MG63 (cell line): Measurements from ENCODE around the gene SPRR5. TPM values are rescaled to one million over a fixed set of nuclear protein-coding genes. Genes with fewer than 3 reads are reported as not detected.

ENCODE experiments used
- DNase-seq: peaks from one replicate; pipeline ENCODE4 v3.0.0-alpha.2; 2020
- H3K27me3 ChIP-seq: fragments of 250-450 bp; sonication (Bioruptor Pico); 2 replicates; pipeline ENCODE4 v1.5.1; 2020; ENCODE audit warnings: mild to moderate bottlenecking, moderate library complexity
- H3K36me3 ChIP-seq: fragments of 250-450 bp; sonication (Bioruptor Pico); 2 replicates; pipeline ENCODE4 v1.5.1; 2020; ENCODE audit warnings: mild to moderate bottlenecking, moderate library complexity
- H3K4me3 ChIP-seq: fragments of 250-450 bp; sonication (Bioruptor Pico); 2 replicates; pipeline ENCODE4 v1.5.1; 2020; ENCODE audit warnings: mild to moderate bottlenecking, moderate library complexity
- H3K9me3 ChIP-seq: fragments of 250-450 bp; sonication (Bioruptor Pico); 2 replicates; pipeline ENCODE4 v1.5.1; 2020; ENCODE audit warnings: mild to moderate bottlenecking, moderate library complexity
- total RNA-seq: library from RNA; depleted of rRNA; stranded (reverse); fragments of >200 nt; shearing (Covaris generic); gene quantifications from 2 replicates; pipeline ENCODE4 v1.2.3, GENCODE V29; 2014; ENCODE audit warnings: low replicate concordance

SPRR5 gene
- total RNA-seq, 1 experiment from 2014 or later, result not detected

DNA sequence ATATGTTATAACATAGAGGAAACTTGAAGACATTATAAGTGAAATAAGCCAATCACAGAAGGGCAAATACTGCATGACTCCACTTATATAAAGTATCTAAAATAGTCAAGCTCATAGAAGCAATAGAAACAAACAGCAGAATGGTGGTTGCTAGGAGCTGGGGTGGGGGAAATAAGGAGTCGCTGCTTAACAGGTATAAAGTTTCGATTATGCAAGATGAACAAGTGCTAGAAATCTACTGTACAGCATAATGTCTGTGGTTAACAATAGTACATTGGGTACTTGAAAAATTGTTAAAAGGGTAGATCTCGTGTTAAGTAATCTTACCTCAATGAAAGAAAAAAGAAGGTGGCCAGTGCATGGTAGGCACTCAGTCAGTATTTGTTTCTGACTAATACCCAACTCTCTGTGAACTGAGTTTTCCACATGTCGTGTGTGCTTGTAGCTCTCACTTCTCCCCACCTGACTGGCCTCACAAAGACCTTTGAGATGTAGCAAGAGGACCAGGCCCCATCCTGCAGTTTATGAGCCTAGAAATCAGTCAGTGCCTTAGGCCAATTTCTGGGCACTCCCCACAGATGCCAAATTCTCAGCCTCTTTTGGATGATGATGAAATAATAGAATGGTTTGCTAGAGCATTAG lies 14.7 kb upstream of the SPRR5 start:
- Histone ChIP-seq H3K36me3 (no peaks in the 10 kb centered on the region), H3K27me3 (peaks cover 4% of the 10 kb centered on the region; the same call in 1 of the 2 replicates), H3K9me3 (no peaks in the 10 kb centered on the region), H3K4me3 (no peak overlapping the region)
- DNase-seq, result no peak

DNA sequence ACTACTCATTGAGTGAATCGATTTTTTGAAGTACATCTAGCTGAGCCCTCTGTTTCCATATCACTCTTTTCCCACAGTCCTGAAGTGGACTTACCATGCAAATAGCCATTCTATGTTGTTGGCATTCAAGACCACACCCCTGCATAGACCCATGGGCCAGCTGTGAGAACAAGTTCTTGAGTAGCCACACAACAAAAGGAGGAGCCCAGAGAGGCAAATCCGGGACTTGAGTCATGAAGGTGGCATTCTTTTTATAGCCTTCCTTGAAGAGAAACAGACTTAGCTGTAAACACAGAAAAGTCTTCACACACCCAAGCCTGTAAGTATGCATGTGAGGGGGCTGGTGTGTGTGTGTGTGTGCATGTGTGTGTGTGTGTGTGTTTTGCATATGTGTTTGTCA lies 13.8 kb upstream of the SPRR5 start:
- Histone ChIP-seq H3K4me3 (no peak overlapping the region), H3K27me3 (peaks cover 4% of the 10 kb centered on the region; the same call in 1 of the 2 replicates), H3K36me3 (no peaks in the 10 kb centered on the region), H3K9me3 (no peaks in the 10 kb centered on the region)
- no peak for DNase-seq

GRCh38 chr1:152940614-152941013 lies 6.4 kb upstream of the SPRR5 start:
- H3K9me3 ChIP-seq, result no peaks in the 10 kb centered on the region
- no peaks in the 10 kb centered on the region; the same call in 1 of the 2 replicates for H3K27me3 ChIP-seq
- no peak overlapping the region for H3K4me3 ChIP-seq
- no peak for DNase-seq
- H3K36me3 ChIP-seq, result no peaks in the 10 kb centered on the region

- H3K4me3 ChIP-seq, result no peak overlapping the region
- no peaks in the 10 kb centered on the region for H3K36me3 ChIP-seq
- DNase-seq, result no peak
- H3K27me3 ChIP-seq, result no peaks in the 10 kb centered on the region; the same call in 1 of the 2 replicates
- H3K9me3 ChIP-seq, result no peaks in the 10 kb centered on the region
These were observed 5.8 kb upstream of the SPRR5 start for GRCh38 chr1:152941037-152941711.

GRCh38 chr1:152942161-152942560 lies 4.8 kb upstream of the SPRR5 start:
- Histone ChIP-seq H3K9me3 (no peaks in the 10 kb centered on the region), H3K36me3 (no peaks in the 10 kb centered on the region), H3K27me3 (no peaks in the 10 kb centered on the region; the same call in 1 of the 2 replicates), H3K4me3 (no peak overlapping the region)
- no peak for DNase-seq

DNA sequence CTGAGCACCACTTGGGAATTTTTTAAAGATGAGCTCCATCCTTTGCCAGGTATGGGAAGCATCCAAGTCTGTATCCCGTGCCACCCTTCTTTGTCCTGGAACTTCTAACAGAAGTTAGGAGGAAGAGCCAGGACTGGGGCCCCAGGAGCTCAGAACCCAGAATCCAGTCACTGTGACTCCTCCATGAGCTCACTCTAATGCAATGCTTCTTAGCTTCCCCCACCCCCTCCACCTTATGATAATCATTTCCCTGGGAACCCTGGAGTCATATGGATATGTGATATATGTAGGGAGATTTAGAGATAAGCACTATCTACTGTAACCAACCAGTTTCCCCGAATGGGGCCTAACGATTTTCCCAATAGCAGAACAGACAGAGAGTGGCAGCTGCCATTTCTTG lies 758 bp upstream of the SPRR5 start:
- DNase-seq, result no peak
- Histone ChIP-seq H3K27me3 (peaks cover 4% of the 10 kb centered on the region), H3K9me3 (no peaks in the 10 kb centered on the region), H3K4me3 (no peak overlapping the region), H3K36me3 (no peaks in the 10 kb centered on the region)

- Histone ChIP-seq H3K4me3 (no peak overlapping the region), H3K36me3 (no peaks in the 10 kb centered on the region), H3K27me3 (peaks cover 11% of the 10 kb centered on the region), H3K9me3 (no peaks in the 10 kb centered on the region)
- no peak for DNase-seq
These were observed 4.7 kb downstream of the SPRR5 start for GRCh38 chr1:152951711-152952110.

DNA sequence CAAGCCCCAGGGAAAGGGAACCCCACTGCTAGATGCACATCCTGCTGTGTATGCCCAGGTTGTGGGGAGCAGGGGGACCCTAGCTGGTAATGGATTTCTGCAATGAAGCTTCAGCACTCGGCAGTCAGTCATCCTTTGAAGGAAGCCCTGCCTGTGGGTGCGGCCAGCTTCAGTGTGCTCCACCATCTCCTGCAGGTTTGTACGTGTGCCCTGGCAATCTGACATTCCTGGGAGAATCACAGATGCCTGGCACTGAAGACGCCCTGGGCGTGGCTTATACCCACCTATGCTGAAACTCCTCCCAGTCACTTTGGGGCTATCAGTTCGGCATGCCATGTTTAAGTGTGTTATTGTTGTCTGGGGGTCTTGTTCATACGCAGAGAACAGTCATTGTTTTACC lies 6.8 kb downstream of the SPRR5 start:
- no peak for DNase-seq
- H3K27me3 ChIP-seq, result peaks cover 11% of the 10 kb centered on the region
- no peak overlapping the region for H3K4me3 ChIP-seq

DNA sequence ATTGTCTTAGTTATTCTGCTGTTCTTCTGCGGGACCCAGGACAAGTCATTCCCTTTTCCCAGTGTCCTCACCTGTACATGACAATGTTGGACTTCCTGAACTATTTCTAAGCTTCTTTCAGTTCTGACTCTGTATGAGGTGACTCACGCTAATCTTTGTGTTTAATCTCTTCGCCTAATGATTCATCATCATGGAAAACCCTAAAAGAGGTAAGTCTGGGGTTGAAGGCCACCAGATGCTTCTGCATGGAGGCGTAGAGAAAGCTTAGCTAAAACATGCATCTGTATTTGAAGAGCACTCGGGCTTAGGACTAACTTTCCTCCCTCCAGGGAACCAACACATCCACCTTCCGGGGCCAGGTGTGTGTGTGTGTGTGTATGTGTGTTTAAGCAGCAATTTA lies 7.4 kb downstream of the SPRR5 start:
- Histone ChIP-seq H3K27me3 (peaks cover 11% of the 10 kb centered on the region), H3K9me3 (no peaks in the 10 kb centered on the region), H3K36me3 (no peaks in the 10 kb centered on the region), H3K4me3 (no peak overlapping the region)
- DNase-seq, result no peak

More for the DNA sequence above, 6.8 kb downstream of the SPRR5 start:
- H3K9me3 ChIP-seq, result no peaks in the 10 kb centered on the region
- no peaks in the 10 kb centered on the region for H3K36me3 ChIP-seq

DNA sequence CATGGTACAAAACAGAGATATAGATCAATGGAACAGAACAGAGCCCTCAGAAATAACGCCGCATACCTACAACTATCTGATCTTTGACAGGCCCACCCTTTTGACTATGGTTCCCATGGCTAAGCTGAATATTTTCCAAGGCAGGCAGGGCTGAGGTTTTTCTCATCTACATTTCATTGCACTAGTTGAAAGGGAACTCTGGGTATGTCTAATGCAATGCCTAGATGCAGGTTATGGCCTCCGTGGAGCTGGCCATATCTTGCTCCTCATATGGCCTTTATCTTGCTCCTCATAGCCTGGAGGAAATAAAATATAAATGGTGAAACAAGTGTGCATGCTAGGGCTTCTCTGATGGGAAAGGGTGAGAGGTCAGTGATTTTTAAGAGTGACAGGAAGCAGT lies 10.6 kb downstream of the SPRR5 start:
- Histone ChIP-seq H3K9me3 (no peaks in the 10 kb centered on the region), H3K27me3 (peaks cover 2% of the 10 kb centered on the region; the same call in 1 of the 2 replicates), H3K36me3 (no peaks in the 10 kb centered on the region), H3K4me3 (no peak overlapping the region)
- no peak for DNase-seq

DNA sequence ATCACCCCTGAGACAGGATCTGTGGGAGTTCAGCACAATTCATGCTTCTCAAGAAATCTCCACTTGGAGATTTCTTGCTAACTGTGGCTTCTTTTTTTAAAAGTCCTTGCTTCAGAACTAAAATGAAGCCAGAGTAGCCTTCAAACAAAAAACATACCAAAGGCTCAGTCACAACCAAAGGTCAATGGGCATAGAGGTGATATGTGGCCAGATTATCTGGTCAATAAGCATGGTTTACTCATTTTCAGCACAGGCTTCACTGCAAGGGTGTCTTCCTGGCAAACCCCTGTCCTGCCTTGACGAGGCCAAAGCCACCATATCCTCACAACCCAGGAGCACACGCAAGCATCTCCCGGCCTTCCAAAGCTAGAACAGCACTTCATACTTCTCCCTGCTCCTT lies 12.3 kb downstream of the SPRR5 start:
- Histone ChIP-seq H3K27me3 (no peaks in the 10 kb centered on the region), H3K4me3 (no peak overlapping the region), H3K9me3 (no peaks in the 10 kb centered on the region), H3K36me3 (no peaks in the 10 kb centered on the region)
- no peak for DNase-seq

GRCh38 chr1:152959801-152960451 lies 12.9 kb downstream of the SPRR5 start:
- Histone ChIP-seq H3K27me3 (no peaks in the 10 kb centered on the region), H3K9me3 (no peaks in the 10 kb centered on the region), H3K36me3 (no peaks in the 10 kb centered on the region), H3K4me3 (no peak overlapping the region)
- DNase-seq, result no peak

GRCh38 chr1:152960452-152961044 lies 13.5 kb downstream of the SPRR5 start:
- DNase-seq, result no peak
- Histone ChIP-seq H3K27me3 (no peaks in the 10 kb centered on the region), H3K36me3 (no peaks in the 10 kb centered on the region), H3K9me3 (no peaks in the 10 kb centered on the region), H3K4me3 (no peak overlapping the region)

DNA sequence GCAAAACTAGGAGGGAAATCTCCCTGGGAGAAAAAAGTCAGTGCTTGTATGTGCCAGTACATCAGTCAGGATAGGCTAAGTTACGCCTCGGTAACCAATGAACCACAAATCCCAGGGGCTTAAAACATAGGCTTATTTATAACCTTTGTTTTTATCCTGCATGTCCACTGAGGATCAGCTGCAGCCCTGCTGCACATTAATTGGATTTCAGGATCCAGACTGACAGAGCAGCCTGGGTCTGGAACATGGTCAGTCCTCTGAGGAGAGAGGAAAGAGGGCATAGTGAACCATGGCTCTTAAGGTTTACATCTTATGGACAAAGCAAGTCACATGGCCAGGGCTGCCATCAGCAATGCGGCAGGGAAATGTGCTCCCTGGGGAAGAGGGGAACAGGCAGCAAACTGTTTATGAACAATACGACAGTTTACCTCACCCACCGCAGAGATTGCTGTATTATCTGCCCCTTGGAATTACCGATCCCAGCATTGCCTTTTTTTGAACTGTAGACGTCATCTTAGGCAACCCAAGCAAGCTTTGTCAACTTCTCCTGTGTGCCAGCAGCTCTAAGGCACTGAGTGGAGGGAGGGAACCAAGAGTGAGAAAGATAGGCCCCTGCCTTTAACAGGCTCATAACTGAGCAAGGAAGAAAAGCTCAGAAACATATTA lies 14.4 kb downstream of the SPRR5 start:
- H3K27me3 ChIP-seq, result no peaks in the 10 kb centered on the region
- no peaks in the 10 kb centered on the region for H3K36me3 ChIP-seq
- no peak for DNase-seq
- H3K9me3 ChIP-seq, result no peaks in the 10 kb centered on the region
- H3K4me3 ChIP-seq, result no peak overlapping the region

DNA sequence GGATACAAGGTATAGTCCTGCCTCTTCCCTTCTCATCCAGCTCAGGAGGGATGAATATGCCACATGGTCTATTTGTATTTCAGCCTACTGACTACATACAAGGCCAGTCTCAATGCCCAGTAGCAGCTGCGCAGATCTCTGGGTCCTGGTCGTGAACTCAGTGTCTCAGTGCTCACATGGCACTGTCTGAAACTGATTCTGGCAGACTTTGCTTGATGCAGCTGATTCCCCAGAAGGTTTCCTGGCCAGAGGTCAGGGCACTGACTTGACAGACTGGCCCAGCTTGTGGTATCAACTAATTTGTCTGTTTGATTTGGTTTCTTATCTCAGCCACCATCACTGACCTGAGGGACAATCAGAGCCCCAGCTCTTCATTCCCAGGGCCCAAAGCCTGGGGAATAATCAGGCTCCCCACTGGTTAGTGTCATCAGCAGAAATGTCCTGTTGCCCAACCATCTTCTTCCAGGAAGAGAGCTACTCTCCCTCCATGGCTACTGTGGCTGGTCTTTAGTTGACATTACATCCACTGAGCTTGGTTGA lies 15.9 kb downstream of the SPRR5 start:
- Histone ChIP-seq H3K36me3 (no peaks in the 10 kb centered on the region), H3K4me3 (no peak overlapping the region), H3K9me3 (no peaks in the 10 kb centered on the region), H3K27me3 (no peaks in the 10 kb centered on the region)
- no peak for DNase-seq

DNA sequence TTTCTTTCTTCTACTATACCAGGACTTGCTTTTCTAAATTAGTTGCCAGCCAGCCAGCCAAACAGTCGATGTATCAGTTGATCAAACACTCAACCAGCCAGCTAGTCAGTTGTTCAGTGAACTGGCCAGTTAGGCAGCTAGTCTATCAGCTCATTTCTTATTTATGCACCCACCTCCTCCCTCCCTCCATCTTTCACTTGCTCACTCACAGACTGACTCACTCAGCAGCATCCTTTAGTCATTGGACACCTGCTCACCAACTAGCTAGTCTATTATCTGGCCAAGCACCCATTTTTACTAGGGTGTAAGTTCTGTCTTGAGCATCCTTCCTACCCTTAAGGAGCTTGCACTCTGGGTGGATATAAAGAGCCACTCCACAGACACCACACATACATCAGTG lies 17.5 kb downstream of the SPRR5 start:
- Histone ChIP-seq H3K27me3 (no peaks in the 10 kb centered on the region), H3K4me3 (no peak overlapping the region), H3K9me3 (no peaks in the 10 kb centered on the region), H3K36me3 (no peaks in the 10 kb centered on the region)
- no peak for DNase-seq

DNA sequence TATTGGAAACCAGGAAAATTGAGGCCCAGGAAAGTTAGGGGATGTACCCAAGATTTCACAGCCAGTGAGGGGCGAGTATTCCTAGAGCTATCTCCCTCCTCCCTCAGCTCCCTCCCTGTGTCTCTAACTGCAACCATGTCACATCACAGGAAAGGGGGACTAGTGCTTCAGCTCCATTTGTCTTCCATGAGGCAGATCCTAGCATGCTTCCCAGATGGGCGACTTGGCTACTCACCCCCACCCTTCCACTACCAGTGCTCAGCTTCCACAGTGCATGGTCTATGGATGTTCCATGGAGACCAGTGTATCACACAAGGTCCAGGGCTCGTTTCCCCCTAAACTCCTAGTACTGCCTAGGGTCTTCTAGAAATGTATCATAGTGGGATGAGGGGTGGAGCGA lies 18.8 kb downstream of the SPRR5 start:
- H3K4me3 ChIP-seq, result no peak overlapping the region
- H3K36me3 ChIP-seq, result no peaks in the 10 kb centered on the region
- H3K27me3 ChIP-seq, result no peaks in the 10 kb centered on the region
- no peak for DNase-seq
- H3K9me3 ChIP-seq, result no peaks in the 10 kb centered on the region
